ENCODE results near the gene AGO4. TPM values are rescaled to one million over a fixed set of nuclear protein-coding genes. Genes with fewer than 3 reads are reported as not detected.
"Not testable (repeated sequence)": the region's sequence is repeated elsewhere in the genome, so short reads cannot be mapped to it uniquely, and the experiment has no call there.

AGO4 gene
- total RNA-seq, 4 donors from 2014 or later = 14.9 to 34.7 (median 23.4) TPM

GRCh38 chr1:35864813-35865212, 57.0 kb downstream of the AGO4 start:
- Histone ChIP-seq H3K4me1 (no peaks in the 10 kb centered on the region), H3K9me3 (no peaks in the 10 kb centered on the region), H3K4me3 (no peak overlapping the region), H3K36me3 (no peaks in the 10 kb centered on the region), H3K27ac (no peak overlapping the region), H3K27me3 (no peaks in the 10 kb centered on the region)
- in situ Hi-C loops (cut with MboI; ENCODE audit: low sequenced_read_pairs in 4 of 4) = no loop called here
- no peak for DNase-seq
- ATAC-seq = no peak
- TF ChIP-seq POLR2A (IDR thresholded peaks at IDR 0.05) = no peak
- intact Hi-C loops (cut with DNase I; ENCODE audit: low total_unique reads) = no loop called here

- DNase-seq = no peak
- Histone ChIP-seq H3K27me3 (no peaks in the 10 kb centered on the region), H3K4me1 (no peaks in the 10 kb centered on the region), H3K27ac (no peak overlapping the region), H3K36me3 (no peaks in the 10 kb centered on the region), H3K4me3 (no peak overlapping the region), H3K9me3 (no peaks in the 10 kb centered on the region)
- TF ChIP-seq POLR2A (IDR thresholded peaks at IDR 0.05) (no peak), CTCF (IDR thresholded peaks at IDR 0.05 in 4 of 5, conservative IDR thresholded peaks at IDR 0.05 in 1 of 5) (no peak)
- ATAC-seq = no peak
- in situ Hi-C loops (cut with MboI; ENCODE audit: low sequenced_read_pairs in 4 of 4) (no loop called here), intact Hi-C loops (cut with DNase I; ENCODE audit: low total_unique reads) (no loop called here)
These were observed 59.2 kb downstream of the AGO4 start for GRCh38 chr1:35866991-35867390.

GRCh38 chr1:35869245-35869950, 61.6 kb downstream of the AGO4 start:
- intact Hi-C loops (cut with DNase I; ENCODE audit: low total_unique reads); in situ Hi-C loops (cut with MboI; ENCODE audit: low sequenced_read_pairs in 4 of 4); H3K27ac ChIP-seq; H3K4me3 ChIP-seq; H3K4me1 ChIP-seq; H3K27me3 ChIP-seq; H3K36me3 ChIP-seq; H3K9me3 ChIP-seq; DNase-seq; ATAC-seq: not testable (repeated sequence)

- Histone ChIP-seq H3K27me3 (no peaks in the 10 kb centered on the region), H3K36me3 (no peaks in the 10 kb centered on the region), H3K27ac (no peak overlapping the region), H3K4me3 (no peak overlapping the region), H3K4me1 (no peaks in the 10 kb centered on the region), H3K9me3 (no peaks in the 10 kb centered on the region)
- in situ Hi-C loops (cut with MboI; ENCODE audit: low sequenced_read_pairs in 4 of 4) (no loop called here), intact Hi-C loops (cut with DNase I; ENCODE audit: low total_unique reads) (no loop called here)
- TF ChIP-seq POLR2A (IDR thresholded peaks at IDR 0.05) = no peak
- TF ChIP-seq CTCF (IDR thresholded peaks at IDR 0.05 in 4 of 5, conservative IDR thresholded peaks at IDR 0.05 in 1 of 5) = no peak
- no peak for ATAC-seq
- no peak for DNase-seq
These were observed 63.0 kb downstream of the AGO4 start for GRCh38 chr1:35870651-35871309.

GRCh38 chr1:35873243-35873750, 65.5 kb downstream of the AGO4 start:
- in situ Hi-C loops (cut with MboI; ENCODE audit: low sequenced_read_pairs in 4 of 4) = no loop called here
- DNase-seq = no peak
- TF ChIP-seq CTCF (IDR thresholded peaks at IDR 0.05 in 4 of 5, conservative IDR thresholded peaks at IDR 0.05 in 1 of 5) = no peak
- TF ChIP-seq POLR2A (IDR thresholded peaks at IDR 0.05) = no peak

GRCh38 chr1:35874115-35874514, 66.3 kb downstream of the AGO4 start:
- in situ Hi-C loops (cut with MboI; ENCODE audit: low sequenced_read_pairs in 4 of 4); H3K9me3 ChIP-seq; H3K27me3 ChIP-seq; H3K36me3 ChIP-seq; H3K4me3 ChIP-seq; H3K4me1 ChIP-seq; H3K27ac ChIP-seq; intact Hi-C loops (cut with DNase I; ENCODE audit: low total_unique reads); DNase-seq; ATAC-seq: not testable (repeated sequence)

More at GRCh38 chr1:35873243-35873750, 65.5 kb downstream of the AGO4 start:
- no peak for ATAC-seq
- Histone ChIP-seq H3K27me3 (no peaks in the 10 kb centered on the region), H3K36me3 (no peaks in the 10 kb centered on the region), H3K9me3 (no peaks in the 10 kb centered on the region), H3K4me3 (no peak overlapping the region), H3K4me1 (no peaks in the 10 kb centered on the region), H3K27ac (no peak overlapping the region)
- intact Hi-C loops (cut with DNase I; ENCODE audit: low total_unique reads) = no loop called here
